NCI-H82 treated with DMSO at 0.1 percent for 48 hours (cell line): Measurements from ENCODE around the gene ZC3H12C.

Source experiments
- DNase-seq: peaks from one replicate; lab custom pipeline; 2025; ENCODE audit not compliant: unreplicated experiment; lab: John Stamatoyannopoulos, UW

Gene ZC3H12C

DNA sequence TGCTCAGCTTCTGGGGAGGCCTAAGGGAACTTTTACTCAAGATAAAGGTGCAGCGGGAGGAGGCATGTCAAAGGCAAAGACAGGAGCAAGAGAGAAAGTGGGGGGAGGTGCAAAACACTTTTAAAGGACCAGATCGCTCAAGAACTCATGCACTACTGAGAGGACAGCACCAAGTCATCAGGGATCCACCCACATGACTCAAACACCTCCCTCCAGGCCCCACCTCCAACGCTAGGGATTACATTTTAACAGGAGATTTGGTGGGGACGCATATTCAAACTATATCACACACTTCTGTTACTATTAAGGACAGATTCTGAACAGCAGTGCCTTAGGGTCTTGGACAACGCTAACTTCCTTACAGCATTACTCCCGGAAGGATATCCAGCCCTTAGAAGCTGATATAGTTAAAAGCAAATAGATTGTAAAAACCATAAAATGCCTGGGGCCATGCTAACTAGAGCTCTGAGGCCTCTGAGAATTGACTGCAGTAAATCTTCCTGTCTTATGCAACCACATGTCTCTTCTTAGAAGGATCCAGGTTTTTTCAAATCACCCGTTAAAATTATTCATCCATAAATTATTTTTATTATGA lies 16.7 kb upstream of the ZC3H12C start:
- DNase-seq, result no peak

GRCh38 chr11:110077346-110077745 lies 15.8 kb upstream of the ZC3H12C start:
- no peak for DNase-seq

- no peak for DNase-seq
Observed at GRCh38 chr11:110077831-110078325, 15.3 kb upstream of the ZC3H12C start.

DNA sequence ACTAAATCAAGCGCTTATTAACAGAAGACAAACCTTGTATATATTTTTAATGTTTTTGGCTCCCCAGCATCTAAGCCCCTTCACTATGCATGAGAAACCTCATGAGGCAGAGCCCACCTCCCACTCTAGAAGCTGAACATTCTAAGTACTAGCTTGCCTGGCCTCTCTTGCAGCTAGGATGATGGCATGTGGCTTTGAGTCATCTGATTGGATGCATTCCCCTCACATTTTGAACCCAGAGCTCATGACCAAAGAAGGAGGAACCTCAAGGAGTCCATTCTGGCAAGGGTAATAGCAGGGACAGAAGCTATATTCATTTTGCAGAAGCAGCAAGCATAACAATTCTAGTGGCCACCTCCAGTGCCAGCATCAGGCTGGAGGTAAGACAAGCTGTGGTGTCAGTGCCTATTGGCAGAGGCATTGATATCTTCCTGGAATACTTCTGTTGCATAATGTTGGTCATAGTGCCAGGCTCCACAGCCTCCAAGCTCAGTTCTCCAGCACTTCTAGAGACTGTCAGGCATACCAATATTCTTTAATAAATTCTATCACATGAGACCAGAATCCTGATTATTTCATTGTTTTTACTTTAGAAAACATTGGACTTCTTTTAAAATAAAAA lies 14.2 kb upstream of the ZC3H12C start:
- no peak for DNase-seq

- no peak for DNase-seq
Observed at GRCh38 chr11:110079726-110080125, 13.5 kb upstream of the ZC3H12C start.

DNA sequence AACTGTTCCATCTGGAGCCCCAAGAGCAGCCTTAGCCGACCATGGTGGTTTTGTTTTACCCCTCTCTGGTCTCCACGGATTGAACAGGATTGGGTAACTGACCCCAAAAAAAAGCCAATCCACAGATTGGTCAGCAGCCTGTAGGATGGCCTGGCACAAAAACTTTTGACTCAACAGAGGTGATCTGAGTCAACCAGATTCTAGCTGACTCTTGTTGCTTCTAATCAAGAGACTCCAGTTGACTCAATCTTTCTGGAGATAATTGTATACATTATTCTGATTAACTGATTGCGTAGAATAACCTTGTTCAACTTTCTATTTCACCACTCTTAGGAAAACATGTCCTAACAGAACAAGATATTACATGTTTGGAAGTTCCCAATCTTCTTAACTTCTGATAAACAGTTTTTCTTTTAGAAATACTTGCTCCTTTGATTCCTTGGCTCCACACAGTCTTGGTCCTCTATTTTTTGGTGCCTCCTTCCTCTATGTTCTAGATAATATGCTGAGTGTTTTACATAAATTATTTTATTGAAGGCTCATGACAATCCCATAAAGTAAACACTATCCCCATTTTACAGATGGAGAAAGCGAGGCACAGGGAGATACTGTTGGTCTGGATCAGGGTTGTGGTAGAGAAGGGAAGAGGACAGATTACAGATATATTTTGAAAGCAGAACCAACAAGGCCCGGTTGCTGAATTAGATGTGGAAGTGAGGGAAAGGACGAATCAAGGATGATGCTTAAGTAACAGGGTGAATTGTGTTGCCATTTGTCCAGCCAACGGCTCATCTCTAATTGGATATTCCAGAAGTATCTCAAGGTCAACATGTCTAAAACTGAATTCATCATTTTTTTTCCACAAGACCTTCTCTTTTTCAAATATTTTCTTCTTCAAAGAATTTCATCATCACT lies 11.5 kb upstream of the ZC3H12C start:
- no peak for DNase-seq

- DNase-seq, result no peak
Observed at GRCh38 chr11:110082899-110083298, 10.3 kb upstream of the ZC3H12C start.

DNA sequence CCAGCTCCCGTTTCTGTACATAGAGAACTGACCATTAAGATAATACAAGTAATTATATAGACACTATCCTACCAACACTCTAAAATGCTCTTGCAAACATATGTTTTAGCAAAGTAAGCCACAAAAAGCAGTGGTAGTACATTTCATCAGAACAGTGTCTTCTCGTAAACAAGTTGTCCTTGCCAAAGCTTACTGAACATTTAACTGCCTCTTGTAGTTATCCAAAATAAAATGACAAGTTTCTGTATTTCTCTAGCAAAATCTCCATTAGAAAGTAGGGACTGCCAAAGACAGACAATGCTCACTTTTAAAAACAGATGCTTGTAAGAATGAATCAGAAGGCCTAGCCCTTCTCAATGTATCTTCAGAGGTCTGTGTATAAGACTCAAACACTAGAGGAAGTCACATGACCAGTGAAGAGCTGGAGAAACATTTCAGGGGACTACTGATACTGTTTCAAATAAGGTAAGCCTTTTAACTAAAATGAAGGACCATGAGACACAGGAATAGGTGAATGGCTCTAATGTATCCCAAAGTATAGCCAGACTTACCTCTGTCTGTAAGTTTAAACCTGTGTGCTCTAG lies 7.8 kb upstream of the ZC3H12C start:
- no peak for DNase-seq

DNA sequence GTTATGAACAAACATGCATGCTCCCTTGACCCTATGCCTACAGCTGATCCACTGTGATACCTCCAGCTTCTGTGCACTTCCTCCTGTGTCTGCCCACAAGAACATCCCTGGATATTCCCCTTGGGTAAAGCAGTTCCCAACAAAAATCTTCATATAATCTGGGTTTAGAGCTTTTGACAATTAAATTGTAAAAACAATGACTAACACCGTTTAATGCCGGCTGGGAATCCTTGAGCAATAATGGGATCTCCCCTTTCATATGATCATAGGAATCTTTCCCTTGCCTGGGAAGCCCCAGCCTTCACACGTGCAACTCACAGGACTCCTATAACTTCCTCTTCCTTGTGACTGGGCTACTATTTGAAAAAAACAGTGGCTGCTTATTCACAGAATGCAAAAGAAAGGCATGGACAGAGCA lies 6.3 kb upstream of the ZC3H12C start:
- no peak for DNase-seq

DNA sequence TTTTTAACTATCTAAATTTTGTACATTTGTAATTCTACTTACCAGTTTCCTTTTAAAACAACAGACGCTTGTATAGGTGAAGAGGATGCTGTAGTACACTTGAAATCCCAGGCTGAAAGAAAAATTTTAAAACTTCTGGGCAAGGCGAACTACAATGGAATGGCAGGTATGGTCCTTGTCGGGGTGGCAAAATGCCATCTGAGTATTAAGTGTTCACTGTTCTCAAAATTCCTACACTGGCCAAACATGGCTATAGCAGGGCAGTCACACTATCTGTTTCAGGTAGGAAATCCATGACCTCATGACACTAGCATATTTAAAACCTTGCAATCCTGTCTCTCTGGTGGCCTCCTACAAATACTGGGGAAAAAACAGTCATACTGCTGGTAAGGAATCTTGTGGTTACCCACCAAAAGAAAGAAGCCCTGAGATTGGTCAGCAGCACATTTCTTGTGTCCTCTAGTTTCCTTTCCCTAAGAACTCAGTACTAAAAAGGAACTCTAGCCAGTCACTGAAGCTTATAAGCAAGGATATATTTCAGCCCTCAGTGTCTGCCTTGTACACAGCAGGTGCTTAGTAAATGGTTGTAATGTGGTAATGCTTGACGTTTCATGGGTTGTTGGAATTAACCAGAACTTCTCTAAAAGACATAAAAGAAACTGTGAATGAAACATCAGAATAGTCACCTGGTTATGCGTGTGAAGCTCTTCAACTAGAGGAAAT lies 5.2 kb upstream of the ZC3H12C start:
- no peak for DNase-seq

DNA sequence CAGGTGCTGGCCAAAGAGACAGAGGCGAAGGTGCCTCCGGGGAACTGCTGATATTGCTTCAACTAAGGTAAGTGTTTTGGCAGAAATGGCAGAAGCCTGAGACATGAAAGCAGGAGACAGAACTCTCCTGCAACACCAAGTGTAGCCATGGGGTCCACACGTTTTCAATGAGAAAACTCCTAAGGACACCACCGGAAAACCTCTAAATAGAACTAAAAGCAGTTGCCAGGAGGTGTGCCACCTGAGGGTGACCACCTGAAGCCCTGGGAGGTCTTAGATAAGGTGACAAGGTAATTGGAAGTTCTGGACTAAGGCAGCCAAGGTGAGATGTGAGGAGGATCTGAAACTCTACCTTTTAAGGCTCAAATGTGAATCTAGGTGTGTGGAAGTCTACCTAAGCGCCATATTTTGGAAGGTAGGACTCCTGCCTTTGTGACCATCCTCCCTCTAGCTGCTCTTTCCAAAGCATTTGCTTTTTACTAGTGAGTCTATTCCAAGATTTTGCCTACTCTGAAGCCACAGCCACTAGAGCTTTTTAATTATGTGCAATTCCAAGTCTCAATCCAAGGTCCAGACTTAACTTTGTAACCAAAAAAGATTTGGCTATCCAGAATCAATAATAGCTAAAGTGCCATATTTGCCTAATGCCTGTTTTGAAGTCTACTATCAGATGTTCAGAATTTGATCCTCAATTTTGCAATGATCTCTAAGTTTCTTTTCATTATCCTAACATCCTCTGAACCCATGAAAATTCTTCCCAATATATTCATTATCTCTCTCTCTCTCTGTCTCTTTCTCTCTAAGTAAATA lies 4.5 kb upstream of the ZC3H12C start:
- DNase-seq, result no peak

- DNase-seq, result no peak
Observed at GRCh38 chr11:110089617-110090282, 3.4 kb upstream of the ZC3H12C start.

- no peak for DNase-seq
Observed at GRCh38 chr11:110090466-110091026, 2.6 kb upstream of the ZC3H12C start.

GRCh38 chr11:110092111-110092514 lies 1.1 kb upstream of the ZC3H12C start:
- DNase-seq, result no peak

DNA sequence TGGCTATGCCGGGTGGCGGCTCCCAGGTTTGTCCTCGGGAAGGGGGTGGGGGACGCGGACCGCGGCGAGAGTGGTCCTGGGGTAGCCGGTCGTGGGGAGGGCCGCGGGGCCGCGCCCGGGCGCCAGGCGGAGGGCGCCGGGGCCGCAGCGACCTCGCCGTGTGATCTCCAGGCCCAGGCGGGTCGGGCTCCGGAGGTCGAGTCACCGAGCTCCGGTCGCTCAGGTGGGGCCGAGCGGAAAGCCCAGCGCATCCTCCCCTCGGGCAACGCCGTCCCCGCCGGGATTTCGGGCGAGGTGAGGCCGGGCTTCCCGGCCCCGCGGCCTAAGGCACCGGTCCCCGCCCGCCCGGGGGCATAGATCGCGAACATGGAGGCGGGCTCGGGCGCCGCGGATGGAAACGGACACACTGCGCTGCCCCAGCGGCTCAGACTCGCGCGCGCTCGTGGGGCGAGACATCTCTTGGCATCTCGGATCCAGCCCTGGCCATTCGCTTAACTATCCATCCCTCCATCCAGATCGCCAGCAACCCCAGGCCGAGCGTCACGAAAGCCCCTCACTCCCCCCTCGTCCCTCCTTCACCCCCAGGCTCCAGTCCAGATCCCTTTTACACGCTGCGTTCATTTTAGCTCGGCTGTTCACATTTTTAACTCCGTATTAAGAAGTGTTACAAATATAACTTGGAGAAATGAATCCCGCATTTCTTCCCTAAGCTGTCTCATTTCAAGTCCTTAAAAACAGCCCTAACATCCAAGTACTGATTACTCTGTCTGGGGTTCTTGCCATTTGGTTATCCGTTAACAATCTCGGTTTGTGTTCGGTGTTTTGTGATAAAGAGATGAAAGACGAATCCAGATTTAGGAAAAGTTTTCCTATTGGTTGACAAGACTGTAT lies 460 bp downstream of the ZC3H12C start:
- DNase-seq, result no peak

GRCh38 chr11:110094298-110095285 lies 1.4 kb downstream of the ZC3H12C start:
- no peak for DNase-seq

DNA sequence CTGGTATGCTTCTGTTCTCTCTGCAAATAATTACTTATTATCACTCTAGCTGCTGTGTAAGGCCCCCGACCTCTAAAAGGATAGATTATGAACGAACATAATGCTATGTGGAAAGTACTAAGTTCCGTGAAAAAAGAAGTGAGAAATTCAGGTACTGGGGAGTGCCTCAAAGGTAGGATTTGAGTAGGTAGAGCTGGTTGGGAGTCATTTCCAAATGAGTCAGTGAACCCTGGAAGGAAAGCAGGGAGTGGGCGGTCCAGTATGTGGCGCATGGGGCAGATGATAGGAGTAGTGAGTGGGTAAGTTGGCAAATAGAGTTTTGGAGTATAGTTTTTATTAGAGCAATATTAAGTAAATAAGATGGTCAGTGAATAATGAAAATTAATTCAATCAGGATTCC lies 2.4 kb downstream of the ZC3H12C start:
- no peak for DNase-seq
